HUDEP-2 (cell line): Measurements from ENCODE around the gene MAST1.
"Not testable (repeated sequence)": the region's sequence is repeated elsewhere in the genome, so short reads cannot be mapped to it uniquely, and the experiment has no call there.

Experiments used
- DNase-seq, 76 experiments: peaks; one replicate each; lab custom pipeline; 2025; ENCODE audit not compliant: unreplicated experiment in 76 of 76; lab: John Stamatoyannopoulos, UW

MAST1 gene

DNA sequence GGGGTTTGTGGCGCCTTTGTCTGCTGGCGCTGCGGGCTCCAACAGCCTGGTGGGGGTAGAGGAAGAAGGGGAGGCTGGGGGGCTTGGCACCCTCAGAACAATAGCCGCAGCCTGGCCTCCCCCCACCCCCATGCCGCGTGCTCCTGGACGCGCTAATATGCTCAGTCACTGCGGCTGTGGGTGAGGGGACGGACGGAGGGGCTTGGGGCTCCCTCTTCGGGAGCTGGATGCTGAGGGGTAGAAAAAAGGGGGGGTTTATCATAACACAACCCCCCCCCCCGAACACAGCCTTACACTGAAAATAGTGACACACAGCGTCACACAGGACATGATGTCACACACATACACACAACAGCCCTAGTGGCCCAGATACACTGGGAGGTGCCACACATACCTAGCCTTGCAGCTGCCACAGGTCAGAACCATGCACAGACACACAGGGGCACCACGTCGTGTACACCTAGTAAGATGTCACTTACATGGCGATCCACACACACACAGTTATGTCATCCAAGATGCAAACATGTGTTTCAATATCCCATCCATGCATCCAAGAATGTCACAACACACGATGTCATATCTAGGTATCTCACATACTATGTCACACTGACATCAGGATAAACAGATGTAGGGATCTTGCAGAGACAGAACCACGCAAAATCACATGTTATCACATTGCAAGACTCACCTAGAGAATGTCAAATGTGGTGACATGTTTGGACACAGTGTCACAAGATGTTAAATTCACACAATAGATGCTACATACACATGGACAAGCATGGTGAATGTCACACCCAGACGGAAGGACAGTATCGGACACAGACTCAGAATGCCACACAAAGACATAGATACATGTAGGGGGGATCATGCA lies 806 bp downstream of the MAST1 start:
- peak in 4 of 76 experiments; percentile 12 to 34 (median 12) for DNase-seq

DNA sequence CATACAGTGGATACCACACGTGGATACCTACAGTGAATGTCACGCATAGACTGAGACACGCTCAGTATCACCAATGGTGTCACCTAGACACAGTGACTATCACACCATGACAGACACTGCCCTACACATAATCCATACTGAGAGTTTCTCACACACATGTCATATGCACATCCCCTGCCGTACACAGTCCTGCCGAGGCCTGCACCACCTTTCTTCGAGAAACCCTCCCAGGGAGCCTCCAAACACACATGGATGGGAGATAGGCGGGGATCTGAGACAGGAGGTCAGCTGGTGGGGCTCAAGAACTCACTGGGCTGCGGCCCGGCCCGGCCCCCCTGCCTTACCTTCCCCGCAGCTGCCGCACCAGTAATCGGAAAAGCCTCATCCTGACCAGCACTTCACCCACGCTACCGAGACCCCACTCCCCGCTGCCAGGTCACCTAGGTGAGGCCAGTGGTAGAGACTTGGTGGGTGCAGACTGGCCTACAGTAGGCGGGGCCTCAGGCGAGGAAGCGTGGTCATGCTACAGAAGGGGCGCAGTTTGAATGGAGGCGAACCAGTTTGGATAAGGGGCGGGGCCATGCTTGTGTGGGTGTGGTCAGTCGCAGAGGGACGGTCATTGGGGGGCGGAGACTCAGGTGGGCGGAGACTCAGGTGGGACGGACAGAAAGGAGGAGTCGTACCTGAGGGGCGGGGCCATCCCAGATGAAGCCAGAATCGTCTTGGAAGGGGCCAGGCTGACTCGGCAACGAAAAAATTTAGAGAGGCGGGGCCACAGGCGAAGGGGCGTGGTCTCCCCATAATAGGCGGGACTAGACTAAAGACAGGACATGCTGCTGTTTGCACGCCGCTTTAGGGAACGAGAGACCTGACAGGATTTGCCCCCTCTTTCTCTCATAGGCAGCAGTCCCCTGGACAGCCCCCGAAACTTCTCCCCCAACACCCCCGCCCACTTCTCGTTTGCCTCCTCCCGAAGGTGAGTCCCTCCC lies 2.1 kb downstream of the MAST1 start:
- peak in 74 of 76 experiments; percentile 49 to 99 (median 92) for DNase-seq

- peak in 33 of 76 experiments; percentile 20 to 64 (median 48) for DNase-seq
These were observed 2.8 kb downstream of the MAST1 start for GRCh38 chr19:12841094-12841493.

DNA sequence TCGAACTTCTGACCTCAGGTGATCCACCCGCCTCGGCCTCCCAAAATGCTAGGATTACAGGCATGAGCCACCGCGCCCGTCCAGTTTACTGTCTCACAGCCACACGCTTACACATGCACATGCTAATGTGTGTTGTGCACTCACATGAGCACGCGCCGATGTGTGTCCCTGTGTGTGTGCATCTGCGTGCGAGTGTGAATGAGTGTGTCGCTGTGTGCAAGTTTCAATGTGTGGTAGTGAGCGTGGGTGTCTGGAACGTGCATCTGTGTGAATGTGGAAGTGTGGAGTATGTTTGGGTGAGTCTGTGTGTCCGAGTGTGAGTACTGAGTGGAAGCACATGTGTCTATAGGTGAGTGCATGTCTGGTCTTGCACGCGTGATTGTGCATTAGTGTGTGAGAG lies 4.2 kb downstream of the MAST1 start:
- DNase-seq = no peak

DNA sequence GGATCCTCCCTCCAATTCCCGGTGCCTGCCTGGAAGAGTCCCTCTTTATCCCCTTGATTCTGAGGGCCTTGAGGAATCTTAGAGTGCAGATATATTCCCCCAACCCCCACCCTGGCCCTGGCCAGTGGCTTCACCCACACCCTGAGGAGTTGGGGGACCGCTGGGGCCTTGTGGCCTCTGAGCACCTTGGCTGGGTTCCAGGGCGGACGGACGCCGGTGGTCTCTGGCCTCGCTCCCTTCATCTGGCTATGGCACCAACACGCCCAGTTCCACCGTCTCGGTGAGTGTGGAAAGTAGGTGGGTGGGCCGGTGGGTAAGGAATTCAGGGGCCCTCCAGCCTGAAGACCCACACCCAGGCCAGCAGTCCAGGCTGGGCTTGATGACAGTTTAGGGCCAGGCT lies 5.0 kb downstream of the MAST1 start:
- DNase-seq = no peak

DNA sequence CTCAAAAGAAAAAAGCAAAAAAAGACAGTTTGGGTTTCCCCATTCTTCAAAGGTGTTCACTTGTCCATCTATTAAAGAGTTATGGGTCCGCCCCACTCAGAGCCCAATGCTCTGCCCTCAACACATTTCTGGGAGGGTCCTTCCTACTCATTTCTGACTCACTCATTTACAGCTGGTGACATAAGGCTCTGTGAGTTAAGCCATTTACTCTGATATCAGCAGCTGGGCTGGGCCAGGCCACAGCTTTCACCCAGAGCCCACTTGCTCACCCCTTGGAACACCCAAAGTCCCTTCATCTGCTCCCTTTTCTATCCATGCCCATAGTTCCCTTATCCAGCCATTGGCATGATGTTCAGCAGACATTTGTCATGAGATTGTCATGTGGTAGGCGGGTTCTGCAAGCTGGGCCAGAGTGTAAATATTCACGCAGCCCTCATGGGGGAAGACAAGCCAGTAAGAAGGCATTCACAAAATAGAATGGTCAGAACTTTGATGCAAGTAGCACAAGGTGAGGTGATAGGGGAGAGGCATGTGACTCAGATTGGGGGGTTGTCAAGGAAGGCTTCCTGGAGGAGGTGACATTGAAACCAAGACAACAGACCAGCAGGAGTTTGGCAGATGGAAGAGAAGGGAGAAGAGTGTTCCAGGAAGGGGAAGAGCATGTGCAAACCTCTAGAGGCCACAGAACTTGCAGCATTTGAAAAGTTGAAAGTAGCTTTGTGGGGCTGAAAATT lies 5.9 kb downstream of the MAST1 start:
- DNase-seq = peak in 5 of 76 experiments; percentile 23 to 36 (median 32)

DNA sequence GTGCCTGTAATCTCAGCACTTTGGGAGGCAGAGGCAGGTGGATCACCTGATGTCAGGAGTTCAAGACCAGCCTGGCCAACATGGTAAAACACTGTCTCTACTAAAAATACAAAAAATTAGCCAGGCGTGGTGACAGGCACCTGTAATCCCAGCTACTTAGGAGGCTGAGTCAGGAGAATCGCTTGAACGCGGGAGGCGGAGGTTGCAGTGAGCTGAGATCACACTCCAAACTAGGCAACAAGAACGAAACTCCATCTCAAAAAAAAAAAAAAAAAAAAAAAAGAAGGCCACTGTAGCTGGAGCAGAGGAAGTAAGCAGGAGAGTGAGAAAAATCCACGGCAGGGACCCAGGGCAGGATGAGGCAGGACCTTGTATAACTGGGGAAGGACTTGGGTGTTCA lies 8.3 kb downstream of the MAST1 start:
- not testable (repeated sequence) for DNase-seq

GRCh38 chr19:12847159-12848139 lies 9.1 kb downstream of the MAST1 start:
- DNase-seq = peak in 70 of 76 experiments; percentile 37 to 93 (median 78)

DNA sequence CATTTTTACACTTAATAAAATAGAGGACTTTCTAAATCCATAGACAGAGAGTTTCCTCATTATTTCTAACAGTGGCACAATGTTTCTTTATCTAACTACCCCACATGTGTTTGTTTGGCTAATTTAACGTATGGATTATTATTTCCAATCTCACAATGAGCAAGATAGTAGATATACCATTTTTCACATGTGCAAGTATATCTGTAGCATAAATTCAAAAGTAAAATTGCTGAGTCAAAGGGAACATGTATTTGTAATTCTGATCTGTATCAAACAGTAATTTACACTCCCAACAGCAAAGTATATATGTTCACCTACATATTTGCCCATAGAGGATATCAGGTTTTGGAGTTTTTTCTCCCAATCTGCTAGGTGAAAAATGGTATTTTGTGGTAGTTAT lies 18.3 kb downstream of the MAST1 start:
- DNase-seq = peak in 3 of 76 experiments; percentile 28 to 40 (median 32)

- no peak for DNase-seq
These were observed 20.0 kb downstream of the MAST1 start for GRCh38 chr19:12858041-12858928.

GRCh38 chr19:12859546-12859945 lies 21.2 kb downstream of the MAST1 start:
- DNase-seq = no peak

DNA sequence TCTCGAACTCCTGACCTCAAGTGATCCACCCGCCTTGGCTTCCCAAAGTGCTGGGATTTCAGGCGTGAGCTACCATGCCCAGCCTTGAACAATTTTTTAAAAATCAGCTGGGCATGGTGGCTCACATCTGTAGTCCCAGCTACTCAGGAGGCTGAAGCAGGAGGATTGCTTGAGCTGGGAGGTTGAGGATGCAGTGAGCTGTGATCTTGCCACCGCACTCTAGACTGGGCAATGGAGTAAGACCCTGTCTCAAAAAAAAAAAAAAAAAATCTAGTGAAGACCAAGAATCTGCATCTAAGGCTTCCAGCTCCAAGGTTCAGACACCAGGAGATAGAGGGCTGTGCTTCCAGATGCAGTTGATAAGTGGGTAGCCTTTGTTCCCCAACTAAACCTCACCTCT lies 25.8 kb downstream of the MAST1 start:
- DNase-seq = no peak

DNA sequence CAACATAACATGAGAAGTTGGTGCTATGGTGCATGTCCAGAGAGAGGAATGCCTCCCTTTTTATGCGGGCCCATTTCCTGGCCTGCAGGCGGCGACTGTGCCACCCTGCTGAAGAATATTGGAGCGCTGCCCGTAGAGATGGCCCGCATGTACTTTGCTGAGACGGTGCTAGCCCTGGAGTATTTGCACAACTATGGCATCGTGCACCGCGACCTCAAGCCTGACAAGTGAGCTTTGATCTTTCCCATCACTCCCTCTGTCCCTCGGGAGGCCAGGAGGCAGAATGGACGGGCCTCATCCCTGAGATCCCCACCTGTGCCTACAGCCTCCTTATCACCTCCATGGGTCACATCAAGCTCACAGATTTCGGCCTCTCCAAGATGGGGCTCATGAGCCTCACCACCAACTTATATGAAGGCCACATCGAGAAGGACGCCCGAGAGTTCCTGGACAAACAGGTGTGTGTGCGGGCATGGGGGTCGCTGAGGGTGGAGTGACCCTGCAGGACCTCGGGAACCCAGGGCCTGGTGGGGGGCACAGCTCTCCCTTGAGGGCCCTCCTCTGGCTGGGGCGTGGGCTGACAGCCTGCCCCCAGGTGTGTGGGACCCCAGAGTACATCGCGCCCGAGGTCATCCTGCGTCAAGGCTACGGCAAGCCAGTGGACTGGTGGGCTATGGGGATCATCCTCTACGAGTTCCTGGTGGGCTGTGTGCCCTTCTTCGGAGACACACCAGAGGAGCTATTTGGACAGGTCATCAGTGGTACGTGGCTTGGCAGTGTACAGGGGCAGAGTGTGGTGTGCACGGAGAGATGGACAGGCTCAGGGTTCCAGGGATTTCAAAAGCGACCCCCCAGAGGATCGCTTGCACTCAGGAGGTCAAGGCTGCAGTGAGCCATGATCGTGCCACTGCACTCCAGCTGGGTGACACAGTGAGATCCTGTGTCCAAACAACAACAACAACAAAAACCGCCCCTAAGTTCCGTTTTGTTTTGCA lies 26.7 kb downstream of the MAST1 start:
- peak in 23 of 76 experiments; percentile 17 to 61 (median 26) for DNase-seq

- no peak for DNase-seq
These were observed 27.6 kb downstream of the MAST1 start for GRCh38 chr19:12865746-12866415.

DNA sequence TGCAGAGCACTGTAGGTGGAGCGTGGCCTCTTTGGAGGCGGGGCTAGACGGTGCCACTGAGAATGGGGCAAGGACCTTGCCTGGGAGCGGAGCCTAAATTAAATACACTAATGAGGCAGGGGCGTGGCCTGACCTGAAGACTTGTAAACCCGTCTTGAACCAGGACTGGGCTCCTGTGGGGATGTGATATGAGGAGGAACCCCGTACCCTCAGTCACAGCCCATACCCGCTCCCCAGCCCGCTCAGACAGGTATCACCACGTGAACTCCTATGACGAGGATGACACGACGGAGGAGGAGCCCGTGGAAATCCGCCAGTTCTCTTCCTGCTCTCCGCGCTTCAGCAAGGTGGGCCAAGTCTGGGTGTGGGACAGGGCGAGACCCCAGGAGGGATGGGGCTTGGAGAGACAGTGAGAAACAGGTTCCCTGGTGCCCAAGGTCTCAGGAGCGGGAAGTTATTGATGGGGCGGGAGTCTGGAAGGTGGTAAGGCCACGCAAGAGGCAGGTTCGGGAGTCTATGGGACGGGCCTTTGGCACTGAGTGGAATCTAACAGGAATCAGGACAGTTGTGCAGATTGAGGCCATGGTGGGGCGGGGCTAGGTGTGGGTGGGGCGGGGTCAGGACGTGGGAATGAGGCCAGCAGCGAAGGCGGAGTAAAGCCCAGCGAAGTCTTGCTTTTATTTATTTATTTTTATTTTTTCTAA lies 28.3 kb downstream of the MAST1 start:
- DNase-seq = peak in 2 of 76 experiments; percentile 17 to 24
